H9 (cell line): Measurements from ENCODE around the gene CCNY. TPM values are rescaled to one million over a fixed set of nuclear protein-coding genes. Genes with fewer than 3 reads are reported as not detected.

ENCODE experiments used
- DNase-seq: peaks from one replicate; pipeline ENCODE4 v3.0.0-alpha.2; 2017
- H2AFZ ChIP-seq: one replicate; pipeline ENCODE4 v1.6.1; 2013; ENCODE audit warnings: mild to moderate bottlenecking, low read length, control low read depth, moderate library complexity
- H2AK5ac ChIP-seq: 2 replicates; pipeline ENCODE4 v1.6.1; 2013; ENCODE audit warnings: low read length, control low read depth, mixed read lengths; ENCODE audit not compliant: insufficient read length
- H2BK120ac ChIP-seq: one replicate; pipeline ENCODE4 v1.6.1; 2013; ENCODE audit warnings: low read depth, mild to moderate bottlenecking, low read length, control low read depth, inconsistent platforms; ENCODE audit not compliant: poor library complexity, severe bottlenecking
- H2BK12ac ChIP-seq: 2 replicates; pipeline ENCODE4 v1.6.1; 2013; ENCODE audit warnings: low read length, control low read depth, mixed read lengths, low read depth; ENCODE audit not compliant: insufficient read length
- H2BK15ac ChIP-seq: 2 replicates; pipeline ENCODE4 v1.6.1; 2013; ENCODE audit warnings: low read depth, low read length, control low read depth
- H2BK20ac ChIP-seq: one replicate; pipeline ENCODE4 v1.6.1; 2013; ENCODE audit warnings: low read depth, mild to moderate bottlenecking, low read length, control low read depth, inconsistent platforms; ENCODE audit not compliant: poor library complexity, severe bottlenecking
- H2BK5ac ChIP-seq: 2 replicates; pipeline ENCODE4 v1.6.1; 2013; ENCODE audit warnings: low read length, control low read depth, mixed read lengths; ENCODE audit not compliant: insufficient read length
- H3K14ac ChIP-seq: 2 replicates; pipeline ENCODE4 v1.6.1; 2013; ENCODE audit warnings: low read length, control low read depth; ENCODE audit not compliant: insufficient read depth
- H3K18ac ChIP-seq: 2 replicates; pipeline ENCODE4 v1.6.1; 2013; ENCODE audit warnings: low read depth, mild to moderate bottlenecking, mixed read lengths, low read length, control low read depth; ENCODE audit not compliant: insufficient read length
- H3K23ac ChIP-seq: 2 replicates; pipeline ENCODE4 v1.6.1; 2013; ENCODE audit warnings: low read length, control low read depth, mixed read lengths, low read depth; ENCODE audit not compliant: insufficient read length
- H3K23me2 ChIP-seq: 2 replicates; pipeline ENCODE4 v1.6.1; 2013; ENCODE audit warnings: low read depth, mild to moderate bottlenecking, mixed read lengths, low read length, control low read depth; ENCODE audit not compliant: insufficient read length, poor library complexity, severe bottlenecking
- H3K27ac ChIP-seq: 2 replicates; pipeline ENCODE4 v1.5.1; 2013; ENCODE audit warnings: low read length, control low read depth, mixed read lengths, low read depth; ENCODE audit not compliant: insufficient read length
- H3K27me3 ChIP-seq: 2 replicates; pipeline ENCODE4 v1.6.1; 2013; ENCODE audit warnings: low read length, control low read depth, inconsistent platforms; ENCODE audit not compliant: insufficient read depth
- H3K4ac ChIP-seq: 2 replicates; pipeline ENCODE4 v1.6.1; 2013; ENCODE audit warnings: low read depth, mild to moderate bottlenecking, control low read depth, inconsistent platforms, low read length, moderate library complexity
- H3K4me1 ChIP-seq: 2 replicates; pipeline ENCODE4 v1.6.1; 2013; ENCODE audit warnings: low read length, control low read depth, inconsistent platforms; ENCODE audit not compliant: insufficient read depth
- H3K4me2 ChIP-seq: 2 replicates; pipeline ENCODE4 v1.6.1; 2013; ENCODE audit warnings: low read length, control low read depth, mixed read lengths; ENCODE audit not compliant: insufficient read length, insufficient read depth
- H3K56ac ChIP-seq: 2 replicates; pipeline ENCODE4 v1.6.1; 2013; ENCODE audit warnings: low read depth, mild to moderate bottlenecking, mixed read lengths, low read length, control low read depth; ENCODE audit not compliant: insufficient read length
- H3K79me1 ChIP-seq: 2 replicates; pipeline ENCODE4 v1.6.1; 2013; ENCODE audit warnings: low read depth, mild to moderate bottlenecking, moderate library complexity, low read length, control low read depth, inconsistent platforms; ENCODE audit not compliant: insufficient read depth, poor library complexity, severe bottlenecking
- H3K79me2 ChIP-seq: 2 replicates; pipeline ENCODE4 v1.6.1; 2013; ENCODE audit warnings: low read length, control low read depth, inconsistent platforms; ENCODE audit not compliant: insufficient read depth
- H3K9ac ChIP-seq: 2 replicates; pipeline ENCODE4 v1.6.1; 2013; ENCODE audit warnings: low read length, control low read depth, mixed read lengths; ENCODE audit not compliant: insufficient read length; ENCODE audit errors: extremely low read depth
- H3K9me3 ChIP-seq: one replicate; pipeline ENCODE4 v1.6.1; 2013; ENCODE audit warnings: low read depth, low read length, inconsistent platforms; ENCODE audit not compliant: control insufficient read depth
- H3T11ph ChIP-seq: one replicate; pipeline ENCODE4 v1.6.1; 2013; ENCODE audit warnings: mild to moderate bottlenecking, low read length, control low read depth, inconsistent platforms
- H4K20me1 ChIP-seq: one replicate; pipeline ENCODE4 v1.6.1; 2013; ENCODE audit not compliant: control insufficient read depth, insufficient read length, insufficient read depth
- H4K5ac ChIP-seq: 2 replicates; pipeline ENCODE4 v1.6.1; 2013; ENCODE audit warnings: low read depth, mild to moderate bottlenecking, mixed read lengths, low read length, control low read depth; ENCODE audit not compliant: insufficient read length
- H4K8ac ChIP-seq: replicated peaks from 2 replicates; pipeline ENCODE4 v1.6.1; 2013; ENCODE audit warnings: low read length, control low read depth, mixed read lengths, low read depth; ENCODE audit not compliant: insufficient read length
- H4K91ac ChIP-seq: 2 replicates; pipeline ENCODE4 v1.6.1; 2013; ENCODE audit warnings: low read depth, mild to moderate bottlenecking, moderate library complexity, mixed read lengths, low read length, control low read depth; ENCODE audit not compliant: insufficient read length
- H3K27ac Mint-ChIP-seq, 3 experiments: 2 replicates in 2 of 3; 3 replicates in 1 of 3; pipeline ENCODE4 v1.8.0; 2020 to 2021; ENCODE audit warnings: mixed read lengths in 3 of 3, mild to moderate bottlenecking in 1 of 3, moderate library complexity in 1 of 3
- H3K27me3 Mint-ChIP-seq: 2 replicates; pipeline ENCODE4 v1.8.0; 2021; ENCODE audit warnings: low read depth, mild to moderate bottlenecking, moderate library complexity, mixed read lengths
- H3K36me3 Mint-ChIP-seq, 3 experiments: 2 replicates in 2 of 3; 3 replicates in 1 of 3; pipeline ENCODE4 v1.8.0; 2020 to 2021; ENCODE audit warnings: low read depth in 3 of 3, mixed read lengths in 3 of 3; ENCODE audit not compliant: insufficient read depth in 1 of 3
- H3K4me1 Mint-ChIP-seq, 2 experiments: 2 replicates each; pipeline ENCODE4 v1.8.0; 2020; ENCODE audit warnings: mixed read lengths in 2 of 2
- H3K4me3 Mint-ChIP-seq, 2 experiments: 2 replicates in 1 of 2; 3 replicates in 1 of 2; pipeline ENCODE4 v1.8.0; 2020 to 2021; ENCODE audit warnings: mild to moderate bottlenecking in 2 of 2, mixed read lengths in 2 of 2, moderate library complexity in 1 of 2
- H3K9me3 Mint-ChIP-seq, 2 experiments: 2 replicates in 1 of 2; 3 replicates in 1 of 2; pipeline ENCODE4 v1.8.0; 2020; ENCODE audit warnings: mild to moderate bottlenecking in 2 of 2, mixed read lengths in 2 of 2, moderate library complexity in 1 of 2
- WGBS: extraction: QIAGEN DNeasy Blood & Tissue Kit; methylation state at CpG from one replicate; pipeline ENCODE4 v1.1.7; 2013; ENCODE audit warnings: missing lambda C conversion rate, low lambda C conversion rate, mixed read lengths; ENCODE audit not compliant: insufficient read length; ENCODE audit errors: extremely low coverage; 5-methylcytosine and 5-hydroxymethylcytosine counted together
- total RNA-seq: library from RNA; stranded (reverse); gene quantifications from 2 replicates; pipeline ENCODE4 v1.2.1, GENCODE V29; 2021
- TF ChIP-seq, protein P1 (sequence below): fragments of 200-600 bp; sonication (generic); conservative IDR thresholded peaks from 3 replicates; pipeline ENCODE4 v1.8.0; 2021; ENCODE audit warnings: antibody characterized with exemption, mild to moderate bottlenecking

Gene CCNY
- total RNA-seq, 1 experiment from 2014 or later: 62.1 TPM

DNA sequence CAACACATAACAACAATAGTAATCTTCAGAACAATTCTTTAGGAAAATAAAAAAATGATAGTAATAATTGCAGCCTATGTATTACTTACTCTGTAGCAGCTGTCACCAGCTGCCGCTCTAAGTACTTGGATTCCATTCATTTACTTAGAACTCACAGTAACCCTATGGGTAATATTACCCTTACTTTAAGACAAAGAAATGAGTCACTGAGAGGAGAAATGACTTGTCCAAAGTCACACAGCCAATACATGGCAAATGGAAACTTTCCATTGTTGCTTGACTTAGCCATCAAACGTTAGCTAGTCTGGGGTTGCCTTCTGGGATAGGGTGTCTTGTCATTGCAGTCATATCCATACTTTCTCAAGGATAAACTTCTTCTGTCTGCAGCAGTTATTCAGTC lies 3.6 kb downstream of the CCNY start:
- H3K4me1 ChIP-seq: no peaks in the 10 kb centered on the region
- no peak overlapping the region for H4K5ac ChIP-seq
- no peak overlapping the region for H3K23ac ChIP-seq
- H2BK5ac ChIP-seq: no peak overlapping the region
- no peak overlapping the region for H3K9ac ChIP-seq
- H3K14ac ChIP-seq: no peak overlapping the region
- WGBS: no CpG with 5 or more reads among the region's 2 CpGs
- H2BK15ac ChIP-seq: no peak overlapping the region
- peaks cover 0 to 9% of the 10 kb centered on the region in 2 experiments; a peak in 2 of 5 replicates for H3K9me3 Mint-ChIP-seq
- H3K4me1 Mint-ChIP-seq: peaks cover 26 to 32% of the 10 kb centered on the region in 2 experiments
- H4K91ac ChIP-seq: no peak overlapping the region
- H3K27ac Mint-ChIP-seq: no peak overlapping the region
- H2AFZ ChIP-seq: no peak overlapping the region
- no peak overlapping the region for H2AK5ac ChIP-seq
- H3K27ac ChIP-seq: no peak overlapping the region
- no peak overlapping the region for H2BK120ac ChIP-seq
- no peaks in the 10 kb centered on the region for H4K20me1 ChIP-seq
- DNase-seq: no peak
- no peaks in the 10 kb centered on the region for H3K79me1 ChIP-seq
- H3K23me2 ChIP-seq: no peaks in the 10 kb centered on the region
- H2BK12ac ChIP-seq: no peak overlapping the region
- H3T11ph ChIP-seq: no peak overlapping the region
- peaks cover 0 to 8% (median 1%) of the 10 kb centered on the region in 3 experiments; a peak in 4 of 7 replicates for H3K36me3 Mint-ChIP-seq
- no peak overlapping the region for H4K8ac ChIP-seq
- H3K27me3 ChIP-seq: no peaks in the 10 kb centered on the region
- TF ChIP-seq, protein P1, sequence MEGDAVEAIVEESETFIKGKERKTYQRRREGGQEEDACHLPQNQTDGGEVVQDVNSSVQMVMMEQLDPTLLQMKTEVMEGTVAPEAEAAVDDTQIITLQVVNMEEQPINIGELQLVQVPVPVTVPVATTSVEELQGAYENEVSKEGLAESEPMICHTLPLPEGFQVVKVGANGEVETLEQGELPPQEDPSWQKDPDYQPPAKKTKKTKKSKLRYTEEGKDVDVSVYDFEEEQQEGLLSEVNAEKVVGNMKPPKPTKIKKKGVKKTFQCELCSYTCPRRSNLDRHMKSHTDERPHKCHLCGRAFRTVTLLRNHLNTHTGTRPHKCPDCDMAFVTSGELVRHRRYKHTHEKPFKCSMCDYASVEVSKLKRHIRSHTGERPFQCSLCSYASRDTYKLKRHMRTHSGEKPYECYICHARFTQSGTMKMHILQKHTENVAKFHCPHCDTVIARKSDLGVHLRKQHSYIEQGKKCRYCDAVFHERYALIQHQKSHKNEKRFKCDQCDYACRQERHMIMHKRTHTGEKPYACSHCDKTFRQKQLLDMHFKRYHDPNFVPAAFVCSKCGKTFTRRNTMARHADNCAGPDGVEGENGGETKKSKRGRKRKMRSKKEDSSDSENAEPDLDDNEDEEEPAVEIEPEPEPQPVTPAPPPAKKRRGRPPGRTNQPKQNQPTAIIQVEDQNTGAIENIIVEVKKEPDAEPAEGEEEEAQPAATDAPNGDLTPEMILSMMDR: no peak
- no peak overlapping the region for H3K4ac ChIP-seq
- no peak overlapping the region for H3K4me3 Mint-ChIP-seq
- H2BK20ac ChIP-seq: no peak overlapping the region
- H3K4me2 ChIP-seq: no peak overlapping the region
- no peak overlapping the region for H3K18ac ChIP-seq
- H3K27me3 Mint-ChIP-seq: no peaks in the 10 kb centered on the region
- H3K9me3 ChIP-seq: no peaks in the 10 kb centered on the region
- H3K79me2 ChIP-seq: peaks cover 15% of the 10 kb centered on the region
- H3K56ac ChIP-seq: no peak overlapping the region
